Sigmoid colon (tissue), 7 donors: Measurements from ENCODE around the gene LRRIQ3. TPM values are rescaled to one million over a fixed set of nuclear protein-coding genes. Genes with fewer than 3 reads are reported as not detected.
"Not testable (repeated sequence)": the region's sequence is repeated elsewhere in the genome, so short reads cannot be mapped to it uniquely, and the experiment has no call there.

Experiments used
- DNase-seq: peaks from one replicate; pipeline ENCODE4 v3.0.0-alpha.2; 2019
- H3K27ac ChIP-seq, 4 donors: fragments of 200-600 bp; sonication (generic); one replicate each; pipeline ENCODE4 v1.5.1; 2016 to 2019; ENCODE audit warnings: mild to moderate bottlenecking in 1 of 4
- H3K27me3 ChIP-seq, 3 donors: fragments of 200-600 bp; sonication (generic); one replicate each; pipeline ENCODE4 v1.5.1; 2019; ENCODE audit warnings: mild to moderate bottlenecking in 1 of 3
- H3K36me3 ChIP-seq, 4 donors: fragments of 200-600 bp; sonication (generic); one replicate each; pipeline ENCODE4 v1.5.1; 2016 to 2019
- H3K4me1 ChIP-seq, 4 donors: fragments of 200-600 bp; sonication (generic); one replicate each; pipeline ENCODE4 v1.5.1; 2017 to 2019
- H3K4me3 ChIP-seq, 4 donors: fragments of 200-600 bp; sonication (generic); one replicate each; pipeline ENCODE4 v1.5.1; 2017 to 2019; ENCODE audit warnings: mild to moderate bottlenecking in 2 of 4, moderate library complexity in 1 of 4
- H3K9me3 ChIP-seq, 4 donors: fragments of 200-600 bp in 3 of 4; sonication (generic) in 3 of 4; one replicate each; pipeline versions ENCODE4 v1.5.1 to v1.6.1; 2013 to 2019
- CTCF ChIP-seq, 4 experiments: fragments of 450-650 bp in 3 of 4; fragments of 200-600 bp in 1 of 4; IDR thresholded peaks; one replicate each; pipeline ENCODE4 v1.5.1; 2016 to 2019; ENCODE audit warnings: antibody characterized with exemption in 4 of 4, mild to moderate bottlenecking in 3 of 4, moderate library complexity in 2 of 4
- EP300 ChIP-seq, 4 donors: sonication (generic); formaldehyde crosslinking; IDR thresholded peaks; one replicate each; pipeline ENCODE4 v1.6.1; 2017; ENCODE audit warnings: antibody characterized with exemption in 4 of 4
- POLR2A ChIP-seq, 2 donors: fragments of 450-650 bp; IDR thresholded peaks; one replicate each; pipeline ENCODE4 v1.6.1; 2016; ENCODE audit warnings: antibody characterized with exemption in 2 of 2, mild to moderate bottlenecking in 2 of 2, moderate library complexity in 2 of 2
- POLR2AphosphoS5 ChIP-seq, 4 donors: sonication (generic); formaldehyde crosslinking; IDR thresholded peaks; one replicate each; pipeline ENCODE4 v1.6.1; 2017; ENCODE audit warnings: antibody characterized with exemption in 4 of 4
- WGBS, 2 donors: extraction: QIAGEN DNeasy Blood & Tissue Kit; methylation state at CpG; one replicate each; pipeline ENCODE4 v1.1.7; 2013; 5-methylcytosine and 5-hydroxymethylcytosine counted together
- intact Hi-C: fragments of 100-400 bp; cut with DNase I; formaldehyde crosslinking; loops from one replicate; pipeline ENCODE4 v1.15.1; 2023
- polyA plus RNA-seq, 3 donors: library from polyadenylated mRNA; stranded (reverse); fragments of 200-250 nt; gene quantifications; one replicate each; pipeline ENCODE4 v1.2.3, GENCODE V29; 2013
- total RNA-seq, 4 donors: library from RNA; depleted of rRNA; stranded (reverse); fragments of >200 nt; gene quantifications; one replicate each; pipeline ENCODE4 v1.1.0, GENCODE V29; 2016
- donor health status: healthy with polysubstance abuse.
- donor health status: Bipolar disorder and iron deficiency.
- donor health status: healthy.

LRRIQ3 gene
- total and polyA plus RNA-seq, 7 donors, result 0.16 to 1.2 (median 0.35) TPM; not detected in 1

DNA sequence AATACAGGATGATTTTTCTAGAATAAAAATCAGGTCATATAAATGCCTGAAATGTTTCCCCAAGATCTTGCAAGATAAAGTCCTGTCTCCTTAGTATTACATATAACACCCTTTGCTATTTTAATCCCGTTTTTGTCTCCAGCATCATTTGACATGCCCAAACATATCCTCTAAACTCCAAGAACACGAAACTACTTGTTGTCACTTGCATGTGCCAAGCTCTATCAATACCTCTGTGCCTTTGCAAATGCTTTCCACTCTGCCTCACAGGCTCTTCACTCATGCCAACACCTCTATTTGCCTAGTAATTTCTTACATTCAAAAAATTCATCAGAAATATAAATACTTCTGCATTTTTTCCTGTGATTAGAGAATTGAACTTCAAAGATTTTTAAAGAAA is 37.9 kb downstream of the LRRIQ3 start:
- H3K9me3 ChIP-seq, result no peaks in the 10 kb centered on the region
- 69 to 84% methylated on average over 2 of the region's 2 CpGs for WGBS, 2 donors
- H3K36me3 ChIP-seq, result no peaks in the 10 kb centered on the region
- intact Hi-C loops, result no loop called here
- TF ChIP-seq POLR2AphosphoS5 (IDR thresholded peaks at IDR 0.05) (no peak), CTCF (IDR thresholded peaks at IDR 0.05) (no peak), EP300 (IDR thresholded peaks at IDR 0.05) (no peak), POLR2A (IDR thresholded peaks at IDR 0.05) (no peak)
- H3K4me3 ChIP-seq, result no peak overlapping the region
- no peak for DNase-seq
- H3K27me3 ChIP-seq, result no peaks in the 10 kb centered on the region
- H3K27ac ChIP-seq, result no peak overlapping the region
- H3K4me1 ChIP-seq, result no peaks in the 10 kb centered on the region

- TF ChIP-seq EP300 (IDR thresholded peaks at IDR 0.05), result no peak
- no peak for TF ChIP-seq POLR2AphosphoS5 (IDR thresholded peaks at IDR 0.05)
- TF ChIP-seq CTCF (IDR thresholded peaks at IDR 0.05), result no peak
- TF ChIP-seq POLR2A (IDR thresholded peaks at IDR 0.05), result no peak
- DNase-seq, result no peak
- peaks cover 0 to 3% (median 0%) of the 10 kb centered on the region in 4 donors for H3K9me3 ChIP-seq
- WGBS, 2 donors, result 85 to 89% methylated on average over 4 of the region's 4 CpGs
- H3K4me1 ChIP-seq, result no peaks in the 10 kb centered on the region
- H3K27ac ChIP-seq, result no peak overlapping the region
- H3K27me3 ChIP-seq, result no peaks in the 10 kb centered on the region
- intact Hi-C loops, result no loop called here
- H3K36me3 ChIP-seq, result no peaks in the 10 kb centered on the region
- H3K4me3 ChIP-seq, result no peak overlapping the region
Observed at GRCh38 chr1:74145086-74145485, 52.9 kb downstream of the LRRIQ3 start.

DNA sequence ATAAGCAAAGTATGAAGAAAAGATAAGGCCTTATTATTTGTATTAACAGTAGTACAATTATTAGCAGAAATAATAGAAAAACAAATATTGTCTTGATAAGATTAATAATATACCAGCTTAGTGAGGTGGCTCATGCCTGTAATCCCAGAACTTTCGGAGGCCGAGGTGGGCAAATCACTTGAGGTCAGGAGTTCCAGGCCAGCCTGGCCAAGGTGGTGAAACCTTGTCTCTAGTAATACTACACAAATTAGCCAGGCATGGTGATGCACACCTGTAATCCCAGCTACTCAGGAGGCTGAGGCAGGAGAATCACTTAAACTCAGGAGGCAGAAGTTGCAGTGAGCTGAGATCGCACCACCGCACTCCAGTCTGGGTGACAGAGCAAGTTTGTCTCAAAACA is 80.6 kb downstream of the LRRIQ3 start:
- 95 to 96% methylated on average over 4 of the region's 4 CpGs for WGBS, 2 donors
- H3K36me3 ChIP-seq, H3K27me3 ChIP-seq, H3K4me3 ChIP-seq, H3K9me3 ChIP-seq, H3K27ac ChIP-seq, H3K4me1 ChIP-seq, DNase-seq, intact Hi-C loops: not testable (repeated sequence)

GRCh38 chr1:74113333-74113732 is 84.6 kb downstream of the LRRIQ3 start:
- H3K36me3 ChIP-seq, result no peaks in the 10 kb centered on the region
- no peaks in the 10 kb centered on the region for H3K27me3 ChIP-seq
- no peak overlapping the region for H3K4me3 ChIP-seq
- no peaks in the 10 kb centered on the region for H3K4me1 ChIP-seq
- WGBS, 2 donors, result 54 to 77% methylated on average over 3 of the region's 3 CpGs
- DNase-seq, result no peak
- H3K27ac ChIP-seq, result no peak overlapping the region
- TF ChIP-seq CTCF (IDR thresholded peaks at IDR 0.05) (no peak), POLR2AphosphoS5 (IDR thresholded peaks at IDR 0.05) (no peak), EP300 (IDR thresholded peaks at IDR 0.05) (no peak), POLR2A (IDR thresholded peaks at IDR 0.05) (no peak)
- H3K9me3 ChIP-seq, result no peaks in the 10 kb centered on the region
- intact Hi-C loops, result no loop called here

GRCh38 chr1:74107394-74107793 is 90.6 kb downstream of the LRRIQ3 start:
- no peak for TF ChIP-seq POLR2A (IDR thresholded peaks at IDR 0.05)
- no peak for TF ChIP-seq CTCF (IDR thresholded peaks at IDR 0.05)
- no peak for TF ChIP-seq EP300 (IDR thresholded peaks at IDR 0.05)
- TF ChIP-seq POLR2AphosphoS5 (IDR thresholded peaks at IDR 0.05), result no peak

More at GRCh38 chr1:74107394-74107793, 90.6 kb downstream of the LRRIQ3 start:
- Histone ChIP-seq H3K27ac (no peak overlapping the region), H3K27me3 (no peaks in the 10 kb centered on the region), H3K36me3 (no peaks in the 10 kb centered on the region), H3K4me1 (no peaks in the 10 kb centered on the region), H3K4me3 (no peak overlapping the region), H3K9me3 (no peaks in the 10 kb centered on the region)
- intact Hi-C loops, result no loop called here
- no peak for DNase-seq
